ENCODE data around the gene SLC44A1. TPM values are rescaled to one million over a fixed set of nuclear protein-coding genes. Genes with fewer than 3 reads are reported as not detected.

SLC44A1 gene
- total and polyA plus RNA-seq, 2 of the 13 experiments (the other 11 are each of a cell fraction or from before 2014, with no cell fraction given) = 21.4 to 40.8 TPM

DNA sequence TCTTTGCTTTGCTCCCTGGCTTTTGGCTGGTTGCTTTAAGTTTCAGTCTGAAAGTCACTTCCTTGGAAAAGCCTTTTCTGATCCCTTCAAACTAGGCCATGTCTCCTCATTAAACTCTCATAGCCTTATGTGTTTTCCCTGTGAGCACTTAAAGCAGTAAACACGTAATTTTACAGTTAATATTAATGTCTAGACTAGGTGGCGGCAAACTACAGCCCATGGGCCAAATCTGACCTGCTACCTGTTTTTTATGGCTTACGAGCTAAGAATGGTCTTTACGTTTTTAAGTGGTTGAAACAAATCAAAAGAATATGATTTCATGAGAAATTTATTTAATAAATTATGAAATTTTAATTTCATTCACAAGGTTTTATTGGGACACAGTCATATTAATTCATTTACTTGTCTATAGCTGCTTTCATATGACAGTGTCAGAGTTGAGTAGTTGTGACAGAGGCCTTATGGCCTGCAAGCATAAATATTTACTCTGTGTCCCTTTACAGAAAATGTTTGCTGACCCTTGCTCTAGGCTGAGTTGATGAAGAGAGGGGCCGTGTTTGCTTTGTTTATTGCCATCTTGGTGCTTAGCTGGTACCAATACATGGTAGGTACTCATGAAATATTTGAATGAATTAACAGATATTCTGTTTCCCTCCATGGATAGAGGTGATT lies 7.4 kb downstream of the SLC44A1 start (continued):
- TF ChIP-seq, protein P1, sequence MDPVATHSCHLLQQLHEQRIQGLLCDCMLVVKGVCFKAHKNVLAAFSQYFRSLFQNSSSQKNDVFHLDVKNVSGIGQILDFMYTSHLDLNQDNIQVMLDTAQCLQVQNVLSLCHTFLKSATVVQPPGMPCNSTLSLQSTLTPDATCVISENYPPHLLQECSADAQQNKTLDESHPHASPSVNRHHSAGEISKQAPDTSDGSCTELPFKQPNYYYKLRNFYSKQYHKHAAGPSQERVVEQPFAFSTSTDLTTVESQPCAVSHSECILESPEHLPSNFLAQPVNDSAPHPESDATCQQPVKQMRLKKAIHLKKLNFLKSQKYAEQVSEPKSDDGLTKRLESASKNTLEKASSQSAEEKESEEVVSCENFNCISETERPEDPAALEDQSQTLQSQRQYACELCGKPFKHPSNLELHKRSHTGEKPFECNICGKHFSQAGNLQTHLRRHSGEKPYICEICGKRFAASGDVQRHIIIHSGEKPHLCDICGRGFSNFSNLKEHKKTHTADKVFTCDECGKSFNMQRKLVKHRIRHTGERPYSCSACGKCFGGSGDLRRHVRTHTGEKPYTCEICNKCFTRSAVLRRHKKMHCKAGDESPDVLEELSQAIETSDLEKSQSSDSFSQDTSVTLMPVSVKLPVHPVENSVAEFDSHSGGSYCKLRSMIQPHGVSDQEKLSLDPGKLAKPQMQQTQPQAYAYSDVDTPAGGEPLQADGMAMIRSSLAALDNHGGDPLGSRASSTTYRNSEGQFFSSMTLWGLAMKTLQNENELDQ (CRISPR knock-in tag; IDR thresholded peaks at IDR 0.05; ENCODE audit: borderline replicate concordance) = no peak
- no peak for TF ChIP-seq JUN (CRISPR knock-in tag; IDR thresholded peaks at IDR 0.05)
- TF ChIP-seq, protein P2, sequence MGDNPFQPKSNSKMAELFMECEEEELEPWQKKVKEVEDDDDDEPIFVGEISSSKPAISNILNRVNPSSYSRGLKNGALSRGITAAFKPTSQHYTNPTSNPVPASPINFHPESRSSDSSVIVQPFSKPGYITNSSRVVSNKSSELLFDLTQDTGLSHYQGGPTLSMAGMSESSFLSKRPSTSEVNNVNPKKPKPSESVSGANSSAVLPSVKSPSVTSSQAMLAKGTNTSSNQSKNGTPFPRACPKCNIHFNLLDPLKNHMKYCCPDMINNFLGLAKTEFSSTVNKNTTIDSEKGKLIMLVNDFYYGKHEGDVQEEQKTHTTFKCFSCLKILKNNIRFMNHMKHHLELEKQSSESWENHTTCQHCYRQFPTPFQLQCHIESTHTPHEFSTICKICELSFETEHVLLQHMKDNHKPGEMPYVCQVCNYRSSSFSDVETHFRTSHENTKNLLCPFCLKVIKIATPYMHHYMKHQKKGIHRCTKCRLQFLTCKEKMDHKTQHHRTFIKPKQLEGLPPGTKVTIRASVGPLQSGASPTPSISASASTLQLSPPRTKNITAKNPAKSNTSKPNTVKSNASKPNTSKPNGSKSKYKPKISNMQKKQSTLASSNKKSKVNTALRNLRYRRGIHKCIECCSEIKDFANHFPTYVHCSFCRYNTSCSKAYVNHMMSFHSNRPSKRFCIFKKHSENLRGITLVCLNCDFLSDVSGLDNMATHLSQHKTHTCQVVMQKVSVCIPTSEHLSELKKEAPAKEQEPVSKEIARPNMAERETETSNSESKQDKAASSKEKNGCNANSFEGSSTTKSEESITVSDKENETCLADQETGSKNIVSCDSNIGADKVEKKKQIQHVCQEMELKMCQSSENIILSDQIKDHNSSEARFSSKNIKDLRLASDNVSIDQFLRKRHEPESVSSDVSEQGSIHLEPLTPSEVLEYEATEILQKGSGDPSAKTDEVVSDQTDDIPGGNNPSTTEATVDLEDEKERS (CRISPR knock-in tag; IDR thresholded peaks at IDR 0.05) = 0 out of 2 replicates have a peak, but pooled peaks have one; percentile 48
- 0 out of 2 replicates have a peak, but pooled peaks have one; percentile 75 for TF ChIP-seq ZNF264 (CRISPR knock-in tag; IDR thresholded peaks at IDR 0.05)
- peak; percentile 28; the same call in 1 of the 2 replicates for TF ChIP-seq FOXA1 (IDR thresholded peaks at IDR 0.05)
- TF ChIP-seq FOXA1 (CRISPR knock-in tag; IDR thresholded peaks at IDR 0.05) = peak; percentile 74
- 0 out of 2 replicates have a peak, but pooled peaks have one; percentile 15 for TF ChIP-seq MIER2 (CRISPR knock-in tag; IDR thresholded peaks at IDR 0.05)
- peak; percentile 90 for TF ChIP-seq GATAD2A (CRISPR knock-in tag; IDR thresholded peaks at IDR 0.05)
- peak; percentile 71; the same call in 1 of the 2 replicates for TF ChIP-seq RARA (CRISPR knock-in tag; IDR thresholded peaks at IDR 0.05)
- no peak for TF ChIP-seq SMAD3 (CRISPR knock-in tag; IDR thresholded peaks at IDR 0.05)
- TF ChIP-seq NONO (IDR thresholded peaks at IDR 0.05) = no peak
- TF ChIP-seq NONO (CRISPR knock-in tag; conservative IDR thresholded peaks at IDR 0.05) = 0 out of 2 replicates have a peak, but pooled peaks have one; percentile 26
- peak; percentile 75; the same call in 1 of the 2 replicates for TF ChIP-seq FOXJ3 (CRISPR knock-in tag; IDR thresholded peaks at IDR 0.05; ENCODE audit: borderline replicate concordance)
- no peak for TF ChIP-seq KDM2A (CRISPR knock-in tag; IDR thresholded peaks at IDR 0.05; ENCODE audit: borderline replicate concordance, low read depth)
- TF ChIP-seq DMAP1 (CRISPR knock-in tag; IDR thresholded peaks at IDR 0.05) = 0 out of 2 replicates have a peak, but pooled peaks have one; percentile 2
- peak; percentile 47; the same call in 1 of the 2 replicates for TF ChIP-seq ZNF12 (CRISPR knock-in tag; IDR thresholded peaks at IDR 0.05)
- TF ChIP-seq, protein P3, sequence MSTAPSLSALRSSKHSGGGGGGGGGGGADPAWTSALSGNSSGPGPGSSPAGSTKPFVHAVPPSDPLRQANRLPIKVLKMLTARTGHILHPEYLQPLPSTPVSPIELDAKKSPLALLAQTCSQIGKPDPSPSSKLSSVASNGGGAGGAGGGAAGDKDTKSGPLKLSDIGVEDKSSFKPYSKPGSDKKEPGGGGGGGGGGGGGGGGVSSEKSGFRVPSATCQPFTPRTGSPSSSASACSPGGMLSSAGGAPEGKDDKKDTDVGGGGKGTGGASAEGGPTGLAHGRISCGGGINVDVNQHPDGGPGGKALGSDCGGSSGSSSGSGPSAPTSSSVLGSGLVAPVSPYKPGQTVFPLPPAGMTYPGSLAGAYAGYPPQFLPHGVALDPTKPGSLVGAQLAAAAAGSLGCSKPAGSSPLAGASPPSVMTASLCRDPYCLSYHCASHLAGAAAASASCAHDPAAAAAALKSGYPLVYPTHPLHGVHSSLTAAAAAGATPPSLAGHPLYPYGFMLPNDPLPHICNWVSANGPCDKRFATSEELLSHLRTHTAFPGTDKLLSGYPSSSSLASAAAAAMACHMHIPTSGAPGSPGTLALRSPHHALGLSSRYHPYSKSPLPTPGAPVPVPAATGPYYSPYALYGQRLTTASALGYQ (CRISPR knock-in tag; IDR thresholded peaks at IDR 0.05) = no peak
- TF ChIP-seq STAG1 (CRISPR knock-in tag; IDR thresholded peaks at IDR 0.05) = peak; percentile 52
- TF ChIP-seq ETV5 (CRISPR knock-in tag; IDR thresholded peaks at IDR 0.05; ENCODE audit: borderline replicate concordance) = no peak
